H4 (cell line): ENCODE measurements around the gene MYO15A. TPM values are rescaled to one million over a fixed set of nuclear protein-coding genes. Genes with fewer than 3 reads are reported as not detected.

Source experiments
- DNase-seq: peaks from one replicate; pipeline ENCODE4 v3.0.0-alpha.2; 2015; ENCODE audit warnings: low spot score
- total RNA-seq: library from RNA; depleted of rRNA; stranded (reverse); fragments of >200 nt; shearing (Covaris generic); gene quantifications from 2 replicates; pipeline ENCODE4 v1.2.3, GENCODE V29; 2014

The MYO15A gene
- total RNA-seq, 1 experiment from 2014 or later = under 0.01 TPM

DNA sequence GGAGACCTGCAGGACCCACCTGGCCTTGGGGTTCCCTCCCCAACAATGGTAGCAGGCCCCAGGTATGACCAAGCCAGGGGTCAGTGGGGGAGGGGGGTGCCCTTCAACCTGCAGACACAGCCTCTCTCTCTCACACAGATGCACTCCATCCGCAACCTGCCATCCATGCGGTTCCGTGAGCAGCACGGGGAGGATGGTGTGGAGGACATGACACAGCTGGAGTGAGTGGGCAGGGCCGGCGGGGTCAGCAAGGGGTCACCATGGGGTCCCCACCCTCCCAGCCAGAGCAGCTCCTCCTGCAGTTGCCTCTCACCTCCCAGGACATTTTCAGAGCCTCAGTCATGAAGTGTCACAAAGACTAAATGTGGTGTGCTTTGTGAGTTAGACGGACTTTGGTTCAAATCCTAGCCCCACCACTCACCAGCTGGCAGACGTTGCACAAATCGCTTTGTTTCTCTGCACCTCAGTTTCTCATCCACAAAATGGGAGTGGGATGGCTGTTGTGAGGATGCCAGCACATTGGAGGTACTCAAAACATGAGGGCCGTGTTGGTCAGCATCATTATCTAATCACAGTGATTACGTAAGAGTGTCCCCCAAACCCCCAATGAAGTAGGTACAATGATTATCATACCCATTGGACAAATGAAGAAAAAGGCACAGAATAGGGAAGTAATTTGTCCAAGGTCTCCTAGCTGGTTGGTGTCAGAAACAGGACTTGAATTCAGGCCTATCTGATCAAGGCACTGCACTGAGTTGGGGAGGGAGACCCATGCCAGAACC is 16.0 kb downstream of the MYO15A start:
- DNase-seq = no peak

GRCh38 chr17:18129041-18129502 is 20.5 kb downstream of the MYO15A start:
- DNase-seq = peak; percentile 96

- no peak for DNase-seq
These were observed 24.2 kb downstream of the MYO15A start for GRCh38 chr17:18132711-18133110.

- no peak for DNase-seq
These were observed 27.8 kb downstream of the MYO15A start for GRCh38 chr17:18136357-18136756.

DNA sequence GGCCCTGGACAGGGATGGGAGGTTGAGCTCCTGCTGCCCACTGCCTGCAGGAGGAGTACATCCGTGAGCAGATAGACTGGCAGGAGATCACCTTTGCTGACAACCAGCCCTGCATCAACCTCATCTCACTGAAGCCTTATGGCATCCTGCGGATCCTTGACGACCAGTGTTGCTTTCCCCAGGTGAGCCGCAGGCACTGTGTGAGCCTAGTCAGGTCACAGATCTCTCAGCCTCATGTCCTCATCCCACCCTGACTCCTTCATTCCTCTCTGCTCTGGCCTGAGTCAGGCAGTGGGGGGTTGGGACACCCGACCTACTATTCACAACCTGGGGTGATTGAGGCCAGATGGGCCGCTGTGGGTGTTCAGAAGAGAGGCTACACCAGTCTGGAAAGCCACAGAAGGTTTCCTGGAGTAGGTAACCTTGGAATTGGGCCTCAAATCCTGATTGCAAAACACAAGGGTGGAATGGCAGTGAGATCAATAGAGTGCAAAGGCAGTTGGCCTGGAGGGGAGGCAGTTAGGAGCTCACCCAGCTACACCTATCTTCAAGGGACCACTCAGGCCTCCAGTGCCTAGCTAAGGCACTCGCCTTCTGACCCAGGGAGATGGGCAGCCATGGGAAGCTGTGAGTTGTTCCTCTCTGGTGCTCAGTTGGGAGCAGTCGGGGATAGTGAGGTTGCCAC is 29.7 kb downstream of the MYO15A start:
- no peak for DNase-seq

GRCh38 chr17:18139092-18139491 is 30.5 kb downstream of the MYO15A start:
- DNase-seq = no peak

DNA sequence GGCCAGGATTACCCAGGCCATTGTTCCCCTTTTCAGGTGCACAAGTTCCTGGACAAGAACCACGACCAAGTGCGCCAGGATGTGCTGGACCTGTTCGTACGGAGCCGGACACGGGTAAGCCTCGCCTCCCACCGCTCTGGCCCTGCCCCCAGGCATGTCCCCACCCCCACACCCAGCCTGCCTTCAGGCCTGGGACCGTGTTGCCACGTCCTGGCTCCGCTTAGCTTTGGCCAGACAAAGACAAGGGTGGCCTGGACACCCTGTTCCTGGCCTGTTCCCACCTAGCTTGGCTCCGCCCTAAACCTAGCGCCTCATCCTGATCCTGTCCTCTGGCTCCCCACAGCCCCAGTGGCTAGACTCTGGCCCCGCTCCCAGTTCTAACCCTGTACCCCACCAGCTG is 30.9 kb downstream of the MYO15A start:
- DNase-seq = no peak

- no peak for DNase-seq
These were observed 31.4 kb downstream of the MYO15A start for GRCh38 chr17:18139949-18140348.

DNA sequence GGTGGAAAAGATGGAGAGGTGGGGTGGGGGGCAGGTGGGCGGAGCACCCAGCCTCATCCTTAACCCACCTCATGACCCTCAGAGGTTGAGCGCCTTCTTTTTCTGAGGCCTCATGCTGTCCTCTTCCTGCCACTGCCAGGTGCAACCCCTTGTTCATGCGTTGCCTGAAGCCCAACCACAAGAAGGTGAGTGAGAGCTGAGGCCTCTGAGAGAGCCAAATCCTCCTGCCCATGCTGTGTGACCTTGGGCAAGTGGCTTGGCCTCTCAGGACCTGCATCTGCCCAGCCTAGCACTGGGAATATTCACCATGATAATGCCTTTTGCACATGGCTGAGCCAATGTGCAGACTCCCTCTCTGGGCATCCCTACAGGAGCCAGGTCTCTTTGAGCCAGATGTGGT is 32.1 kb downstream of the MYO15A start:
- DNase-seq = no peak

DNA sequence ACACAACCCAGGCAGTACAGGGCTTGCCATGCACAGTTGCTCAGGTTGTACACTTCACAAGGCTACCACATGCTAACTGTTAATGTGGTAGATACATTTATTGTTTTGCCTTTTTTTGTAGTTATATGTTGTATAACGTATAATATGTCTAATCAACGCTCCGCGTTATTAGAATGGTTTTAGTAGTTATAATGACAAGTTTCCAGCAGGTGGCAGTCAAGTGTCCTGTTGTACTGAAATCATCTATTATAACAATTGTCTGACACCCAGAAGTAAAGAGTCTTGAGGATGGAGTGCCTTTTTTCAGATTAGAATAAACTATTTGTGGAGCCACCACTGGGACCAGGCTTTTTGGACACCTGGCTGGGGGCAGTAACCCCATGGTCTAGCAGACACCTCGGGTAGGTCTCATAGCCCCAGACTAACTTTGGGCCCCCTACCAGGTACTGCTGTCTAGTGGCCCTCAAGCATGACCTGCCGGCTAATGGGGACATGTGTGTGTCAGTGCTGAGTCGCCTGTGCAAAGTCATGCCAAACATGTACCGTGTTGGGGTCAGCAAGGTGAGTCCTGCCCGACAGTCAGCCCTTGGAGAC is 32.8 kb downstream of the MYO15A start:
- DNase-seq = peak; percentile 33

GRCh38 chr17:18142417-18142816 is 33.9 kb downstream of the MYO15A start:
- no peak for DNase-seq

DNA sequence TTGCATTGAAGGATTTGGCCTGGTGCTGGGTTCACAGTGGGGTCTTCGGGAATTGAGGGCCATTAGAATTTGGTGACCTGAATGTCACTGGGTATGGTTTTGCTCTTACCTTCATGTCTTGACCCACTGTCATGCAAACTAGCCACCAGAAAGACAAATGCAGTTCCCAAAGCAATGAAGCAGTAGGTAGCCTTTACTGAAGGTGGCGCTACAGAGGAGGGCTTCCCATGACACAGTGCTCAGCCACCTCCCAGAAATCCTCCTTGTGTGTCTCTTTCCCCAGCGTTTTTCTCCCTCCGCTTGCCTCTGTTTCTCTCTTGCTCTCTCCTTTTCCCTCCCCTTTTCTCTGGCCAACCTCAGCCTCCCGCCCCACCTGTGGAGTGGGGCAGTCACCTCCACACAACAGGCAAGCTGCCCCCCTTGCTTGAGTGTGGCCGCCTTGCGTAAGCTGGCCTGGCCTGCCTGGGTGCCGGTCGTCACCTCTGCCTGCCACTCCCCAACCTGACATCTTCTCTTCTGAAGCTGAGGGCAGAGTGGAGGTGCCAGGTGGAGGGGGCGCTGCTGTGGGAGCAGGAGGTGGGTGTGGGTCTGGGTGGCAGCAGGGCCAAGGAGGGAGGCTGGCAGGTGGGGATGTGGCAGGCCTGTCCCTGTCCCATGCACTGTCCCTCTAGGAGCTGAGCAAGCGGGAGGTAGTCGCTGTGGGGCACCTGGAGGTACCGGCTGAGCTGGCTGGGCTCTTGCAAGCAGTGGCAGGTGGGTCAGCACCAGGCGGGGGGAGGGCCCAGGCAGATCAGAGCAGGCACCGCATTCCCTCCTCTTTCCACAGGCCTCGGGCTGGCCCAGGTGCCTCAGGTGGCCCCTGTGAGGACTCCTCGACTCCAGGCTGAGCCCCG is 34.7 kb downstream of the MYO15A start:
- no peak for DNase-seq

GRCh38 chr17:18144261-18144660 is 35.7 kb downstream of the MYO15A start:
- DNase-seq = no peak

- no peak for DNase-seq
These were observed 36.3 kb downstream of the MYO15A start for GRCh38 chr17:18144855-18145254.

DNA sequence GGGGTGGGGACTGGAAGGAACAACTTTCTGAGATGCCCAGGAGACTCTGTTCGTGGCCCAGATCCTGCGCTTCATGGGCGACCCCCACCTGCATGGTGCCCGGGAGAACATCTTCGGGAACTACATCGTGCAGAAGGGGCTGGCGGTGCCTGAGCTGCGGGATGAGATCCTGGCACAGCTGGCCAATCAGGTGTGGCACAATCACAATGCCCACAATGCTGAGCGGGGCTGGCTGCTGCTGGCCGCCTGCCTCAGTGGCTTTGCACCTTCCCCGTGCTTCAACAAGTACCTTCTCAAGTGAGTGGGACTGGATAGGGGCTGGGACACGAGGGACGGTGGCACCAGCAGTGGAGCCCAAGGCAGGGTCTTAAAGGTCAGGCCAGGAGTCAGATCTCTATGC is 37.3 kb downstream of the MYO15A start:
- DNase-seq = no peak

GRCh38 chr17:18146259-18146658 is 37.7 kb downstream of the MYO15A start:
- no peak for DNase-seq

DNA sequence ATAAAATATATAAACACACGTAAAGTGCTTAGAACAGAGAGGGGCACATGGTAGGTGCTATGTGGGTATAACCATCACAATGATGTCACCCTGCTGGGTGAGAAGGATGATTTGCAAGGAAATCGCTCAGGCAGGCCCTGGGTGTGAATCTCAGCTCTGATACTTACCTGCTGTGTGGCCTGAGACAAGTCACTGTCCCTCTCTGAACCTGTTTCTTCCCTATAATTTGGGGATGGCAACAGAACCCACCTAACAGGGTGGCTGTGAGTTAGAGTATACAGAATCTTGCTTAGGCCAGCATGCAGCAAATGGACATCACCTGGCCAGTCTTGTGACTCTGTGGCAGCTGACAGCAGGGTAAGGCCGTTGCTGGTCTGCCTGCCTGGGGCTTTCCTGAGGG is 38.4 kb downstream of the MYO15A start:
- DNase-seq = no peak

DNA sequence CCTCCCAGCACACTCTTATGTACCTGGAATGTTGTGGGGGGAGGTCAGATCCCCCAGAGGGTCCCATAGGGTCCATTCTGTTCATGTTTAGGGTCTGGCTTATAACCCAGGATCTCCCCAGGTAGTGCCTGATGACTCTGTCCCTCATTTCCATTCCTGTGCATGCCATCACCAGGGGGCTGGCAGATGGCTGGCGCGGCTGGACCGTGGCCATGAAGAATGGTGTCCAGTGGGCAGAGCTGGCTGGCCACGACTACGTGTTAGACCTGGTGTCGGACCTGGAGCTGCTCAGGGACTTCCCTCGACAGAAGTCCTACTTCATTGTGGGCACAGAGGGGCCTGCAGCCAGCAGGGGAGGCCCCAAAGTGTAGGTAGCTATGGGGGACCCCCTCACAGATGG is 40.0 kb downstream of the MYO15A start:
- no peak for DNase-seq

- DNase-seq = no peak
These were observed 42.7 kb downstream of the MYO15A start for GRCh38 chr17:18151290-18151689.

GRCh38 chr17:18155179-18155578 is 46.6 kb downstream of the MYO15A start:
- no peak for DNase-seq

DNA sequence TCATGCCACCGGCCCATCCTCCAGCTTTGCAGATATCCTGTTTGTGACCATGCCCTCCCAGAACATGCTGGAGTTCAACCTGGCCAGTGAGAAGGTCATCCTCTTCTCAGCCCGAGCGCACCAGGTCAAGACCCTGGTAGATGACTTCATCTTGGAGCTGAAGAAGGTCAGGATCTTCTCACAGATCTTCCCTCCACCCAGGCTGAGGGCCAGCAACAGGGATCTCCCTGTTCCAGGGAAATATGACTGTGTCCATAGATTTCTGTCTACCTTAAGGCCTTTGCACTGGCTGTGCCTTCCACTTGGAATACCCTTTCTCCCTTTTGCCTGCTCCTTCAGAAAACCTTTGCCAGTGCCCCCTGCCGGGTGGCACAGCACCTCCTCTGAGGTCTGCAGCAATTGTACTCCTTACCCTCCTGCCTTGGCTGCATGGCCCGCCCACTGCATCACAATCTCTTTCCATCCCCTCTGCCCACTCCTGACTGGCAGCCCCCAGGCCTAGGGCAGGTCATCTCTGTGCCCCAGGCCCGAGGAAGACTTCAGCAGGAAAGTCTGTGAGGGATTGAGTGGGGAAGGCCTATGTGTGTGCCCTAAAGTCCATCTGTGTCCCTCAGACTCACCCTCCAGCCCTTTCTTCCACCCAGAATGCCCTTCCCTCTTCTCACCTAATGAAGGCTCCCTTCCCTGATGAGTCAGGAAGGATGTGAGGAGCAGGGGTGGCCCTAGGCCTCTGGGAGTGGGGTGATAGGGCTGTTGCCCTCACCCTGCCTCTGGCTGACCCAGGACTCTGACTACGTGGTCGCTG is 47.8 kb downstream of the MYO15A start:
- no peak for DNase-seq
